ENCODE measurements around the gene PDE6A. TPM values are rescaled to one million over a fixed set of nuclear protein-coding genes. Genes with fewer than 3 reads are reported as not detected.

PDE6A gene
- total RNA-seq, 1 donor from 2014 or later = not detected

DNA sequence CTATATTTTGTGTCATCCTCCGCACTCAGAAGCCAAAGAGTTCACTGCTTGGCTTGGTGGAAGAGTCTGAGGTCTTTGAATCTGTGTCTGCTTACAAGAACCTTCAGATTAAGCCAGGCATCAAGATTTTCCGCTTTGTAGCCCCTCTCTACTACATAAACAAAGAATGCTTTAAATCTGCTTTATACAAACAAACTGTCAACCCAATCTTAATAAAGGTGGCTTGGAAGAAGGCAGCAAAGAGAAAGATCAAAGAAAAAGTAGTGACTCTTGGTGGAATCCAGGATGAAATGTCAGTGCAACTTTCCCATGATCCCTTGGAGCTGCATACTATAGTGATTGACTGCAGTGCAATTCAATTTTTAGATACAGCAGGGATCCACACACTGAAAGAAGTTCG is 36.6 kb upstream of the PDE6A start:
- DNase-seq = no peak
- no peak overlapping the region for H3K27ac ChIP-seq
- no peaks in the 10 kb centered on the region for H3K27me3 ChIP-seq (ENCODE audit: low read depth)
- no peak for ATAC-seq
- no peaks in the 10 kb centered on the region for H3K4me1 ChIP-seq
- H3K9me3 ChIP-seq = no peaks in the 10 kb centered on the region
- intact Hi-C loops (cut with DNase I) = loop anchor here (10.0 kb wide), 1 partner anchor 146 kb away; no protein-coding TSS in a partner anchor
- no peak overlapping the region for H3K4me3 ChIP-seq
- H3K36me3 ChIP-seq = peaks cover 54% of the 10 kb centered on the region
- TF ChIP-seq CTCF (IDR thresholded peaks at IDR 0.05) = no peak

DNA sequence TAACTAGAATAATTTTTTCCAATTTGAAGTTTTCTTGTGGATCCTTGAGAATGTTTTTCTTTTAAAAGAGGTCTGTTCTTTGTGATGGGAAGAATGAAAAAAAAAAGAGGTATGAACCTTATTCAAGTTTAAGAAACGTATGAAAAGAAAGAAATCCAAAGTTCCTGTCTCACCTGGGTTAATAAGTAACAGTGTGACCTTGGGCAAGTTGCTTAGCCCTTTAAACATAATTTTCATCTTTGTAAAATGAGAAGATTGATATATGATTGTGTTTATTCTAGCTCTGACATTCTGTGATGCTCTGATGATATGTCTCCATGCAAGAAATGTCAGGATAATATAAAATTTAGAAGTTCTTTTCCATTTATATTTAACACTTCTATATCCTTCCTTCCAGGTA is 35.3 kb upstream of the PDE6A start:
- DNase-seq (no peak), ATAC-seq (no peak)
- H3K36me3 ChIP-seq = peaks cover 54% of the 10 kb centered on the region
- H3K4me1 ChIP-seq = no peaks in the 10 kb centered on the region
- H3K27me3 ChIP-seq (ENCODE audit: low read depth) = no peaks in the 10 kb centered on the region
- H3K9me3 ChIP-seq = no peaks in the 10 kb centered on the region
- intact Hi-C loops (cut with DNase I) = loop anchor here (10.0 kb wide), 2 partner anchors 125 to 145 kb away; no protein-coding TSS in a partner anchor
- TF ChIP-seq CTCF (IDR thresholded peaks at IDR 0.05) = no peak
- H3K27ac ChIP-seq = no peak overlapping the region
- no peak overlapping the region for H3K4me3 ChIP-seq

- no peak overlapping the region for H3K4me3 ChIP-seq
- intact Hi-C loops (cut with DNase I) = loop anchor here (10.0 kb wide), 1 partner anchor 121 kb away; no protein-coding TSS in a partner anchor
- H3K36me3 ChIP-seq = peaks cover 30% of the 10 kb centered on the region
- H3K4me1 ChIP-seq = no peaks in the 10 kb centered on the region
- no peak overlapping the region for H3K27ac ChIP-seq
- no peak for TF ChIP-seq CTCF (IDR thresholded peaks at IDR 0.05)
- H3K27me3 ChIP-seq (ENCODE audit: low read depth) = no peaks in the 10 kb centered on the region
- H3K9me3 ChIP-seq = no peaks in the 10 kb centered on the region
- ATAC-seq (no peak), DNase-seq (no peak)
Observed at GRCh38 chr5:149975409-149975808, 30.8 kb upstream of the PDE6A start.

DNA sequence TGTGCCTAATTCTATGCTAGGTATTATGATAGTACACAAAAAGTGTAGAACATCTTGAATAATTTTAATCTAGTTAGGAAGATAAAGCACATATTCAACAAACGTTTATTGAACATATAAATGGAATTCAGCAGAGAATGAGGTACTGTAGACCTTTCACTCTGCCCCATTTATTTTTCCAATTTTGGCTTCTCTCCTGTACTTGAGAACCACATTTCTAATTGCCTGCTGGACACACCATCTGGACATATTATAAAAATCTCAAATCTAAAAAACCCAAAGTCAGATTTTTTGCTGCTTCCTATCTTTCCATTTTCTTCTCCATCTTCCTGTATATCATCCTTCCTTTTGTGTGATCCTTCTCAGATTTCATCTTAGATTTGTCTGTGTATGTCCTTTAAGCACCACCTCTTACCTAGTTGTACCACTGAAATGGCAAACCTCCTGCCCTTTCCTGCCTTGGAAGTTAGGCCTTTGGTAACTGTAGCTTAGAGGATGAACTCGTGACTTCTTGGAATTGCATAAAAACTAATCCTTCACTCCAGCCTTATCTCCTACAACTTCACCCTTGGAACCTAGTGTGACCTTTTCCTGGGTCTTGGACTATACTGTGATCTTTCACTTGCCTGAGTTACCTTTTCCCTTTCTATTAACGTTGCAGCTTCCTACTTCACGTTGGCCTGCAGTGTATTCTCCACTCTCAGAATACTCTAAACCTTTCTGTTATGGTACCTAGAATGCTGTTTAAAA is 24.8 kb upstream of the PDE6A start:
- H3K27me3 ChIP-seq (ENCODE audit: low read depth) = no peaks in the 10 kb centered on the region
- no peak overlapping the region for H3K4me3 ChIP-seq
- H3K4me1 ChIP-seq = no peaks in the 10 kb centered on the region
- H3K27ac ChIP-seq = no peak overlapping the region
- no peaks in the 10 kb centered on the region for H3K9me3 ChIP-seq
- DNase-seq = no peak
- no peak for ATAC-seq
- TF ChIP-seq CTCF (IDR thresholded peaks at IDR 0.05) = no peak
- no peaks in the 10 kb centered on the region for H3K36me3 ChIP-seq
- intact Hi-C loops (cut with DNase I) = no loop called here

GRCh38 chr5:149966946-149967345 is 22.4 kb upstream of the PDE6A start:
- no peak for TF ChIP-seq CTCF (IDR thresholded peaks at IDR 0.05)
- Histone ChIP-seq H3K36me3 (no peaks in the 10 kb centered on the region), H3K27ac (no peak overlapping the region), H3K4me3 (no peak overlapping the region), H3K27me3 (ENCODE audit: low read depth) (no peaks in the 10 kb centered on the region), H3K9me3 (no peaks in the 10 kb centered on the region), H3K4me1 (peaks cover under 1% of the 10 kb centered on the region)
- DNase-seq = no peak
- intact Hi-C loops (cut with DNase I) = no loop called here
- no peak for ATAC-seq

All from lower lobe of right lung (tissue), 2 donors.